Right lobe of liver (tissue), 4 donors: Measurements from ENCODE around the gene PRF1.

Experiments
- POLR2A ChIP-seq: fragments of 450-650 bp; IDR thresholded peaks from one replicate; pipeline ENCODE4 v1.6.1; 2017; ENCODE audit warnings: antibody characterized with exemption, mild to moderate bottlenecking
- TF ChIP-seq, protein P1 (sequence below), 4 donors: fragments of 200-600 bp in 3 of 4; fragments of 450-650 bp in 1 of 4; IDR thresholded peaks; one replicate each; pipeline versions ENCODE4 v1.5.1 to v1.8.0; 2016 to 2022; ENCODE audit warnings: antibody characterized with exemption in 4 of 4, mild to moderate bottlenecking in 2 of 4
- donor health status: DM: no; HTN: no; CAD: no.
- donor health status: DM: no; HTN: no; CAD: no.
- donor health status: DM: no; HTN: yes; CAD: no.

GRCh38 chr10:70576803-70577517 is 25.6 kb downstream of the PRF1 start:
- no peak for TF ChIP-seq POLR2A
- TF ChIP-seq, protein P1, sequence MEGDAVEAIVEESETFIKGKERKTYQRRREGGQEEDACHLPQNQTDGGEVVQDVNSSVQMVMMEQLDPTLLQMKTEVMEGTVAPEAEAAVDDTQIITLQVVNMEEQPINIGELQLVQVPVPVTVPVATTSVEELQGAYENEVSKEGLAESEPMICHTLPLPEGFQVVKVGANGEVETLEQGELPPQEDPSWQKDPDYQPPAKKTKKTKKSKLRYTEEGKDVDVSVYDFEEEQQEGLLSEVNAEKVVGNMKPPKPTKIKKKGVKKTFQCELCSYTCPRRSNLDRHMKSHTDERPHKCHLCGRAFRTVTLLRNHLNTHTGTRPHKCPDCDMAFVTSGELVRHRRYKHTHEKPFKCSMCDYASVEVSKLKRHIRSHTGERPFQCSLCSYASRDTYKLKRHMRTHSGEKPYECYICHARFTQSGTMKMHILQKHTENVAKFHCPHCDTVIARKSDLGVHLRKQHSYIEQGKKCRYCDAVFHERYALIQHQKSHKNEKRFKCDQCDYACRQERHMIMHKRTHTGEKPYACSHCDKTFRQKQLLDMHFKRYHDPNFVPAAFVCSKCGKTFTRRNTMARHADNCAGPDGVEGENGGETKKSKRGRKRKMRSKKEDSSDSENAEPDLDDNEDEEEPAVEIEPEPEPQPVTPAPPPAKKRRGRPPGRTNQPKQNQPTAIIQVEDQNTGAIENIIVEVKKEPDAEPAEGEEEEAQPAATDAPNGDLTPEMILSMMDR (IDR thresholded peaks at IDR 0.05) = no peak
